22Rv1 (cell line): ENCODE data around the gene NID2.

Experiments
- H3K27ac ChIP-seq: fragments of 450-650 bp; 2 replicates; pipeline ENCODE4 v1.5.1; 2017
- CTCF ChIP-seq: fragments of 450-650 bp; IDR thresholded peaks from 2 replicates; pipeline ENCODE4 v1.5.1; 2017; ENCODE audit warnings: mild to moderate bottlenecking
- ZFX ChIP-seq: fragments of 450-650 bp; IDR thresholded peaks from 2 replicates; pipeline ENCODE4 v1.6.1; 2017; ENCODE audit warnings: antibody characterized with exemption, borderline replicate concordance

NID2 gene

GRCh38 chr14:52108823-52109222, 40.0 kb upstream of the NID2 start:
- H3K27ac ChIP-seq: no peak overlapping the region
- TF ChIP-seq ZFX (no peak), CTCF (no peak)

GRCh38 chr14:52106840-52107239, 38.0 kb upstream of the NID2 start:
- no peak overlapping the region for H3K27ac ChIP-seq

GRCh38 chr14:52103416-52103815, 34.6 kb upstream of the NID2 start:
- no peak overlapping the region for H3K27ac ChIP-seq
- TF ChIP-seq CTCF (no peak), ZFX (no peak)

More at GRCh38 chr14:52106840-52107239, 38.0 kb upstream of the NID2 start:
- no peak for TF ChIP-seq ZFX
- TF ChIP-seq CTCF: no peak

- TF ChIP-seq CTCF (no peak), ZFX (no peak)
- no peak overlapping the region for H3K27ac ChIP-seq
Measured at GRCh38 chr14:52095794-52096193, 26.9 kb upstream of the NID2 start.

- TF ChIP-seq CTCF (no peak), ZFX (no peak)
- no peak overlapping the region for H3K27ac ChIP-seq
Measured at GRCh38 chr14:52095336-52095735, 26.5 kb upstream of the NID2 start.

- TF ChIP-seq CTCF: no peak
- TF ChIP-seq ZFX: no peak
- H3K27ac ChIP-seq: no peak overlapping the region
Measured at GRCh38 chr14:52094546-52095271, 25.9 kb upstream of the NID2 start.

GRCh38 chr14:52091928-52092327, 23.1 kb upstream of the NID2 start:
- H3K27ac ChIP-seq: no peak overlapping the region
- TF ChIP-seq CTCF: no peak
- TF ChIP-seq ZFX: no peak
